Transverse colon (tissue), 4 donors: Measurements from ENCODE around the gene LRRC75B.

ENCODE experiments used
- CTCF ChIP-seq, 5 experiments: fragments of 200-600 bp in 3 of 5; fragments of 450-650 bp in 2 of 5; sonication (generic) in 3 of 5; IDR thresholded peaks; 1 replicate in 2 of 5; 2 replicates in 3 of 5; pipeline ENCODE4 v1.5.1; 2016 to 2017; ENCODE audit warnings: antibody characterized with exemption in 5 of 5, inconsistent platforms in 3 of 5, mild to moderate bottlenecking in 2 of 5, moderate library complexity in 1 of 5
- POLR2A ChIP-seq: fragments of 450-650 bp; IDR thresholded peaks from one replicate; pipeline ENCODE4 v1.6.1; 2016; ENCODE audit warnings: antibody characterized with exemption, mild to moderate bottlenecking, moderate library complexity
- POLR2AphosphoS5 ChIP-seq, 3 donors: sonication (generic); formaldehyde crosslinking; IDR thresholded peaks; one replicate each; pipeline ENCODE4 v1.6.1; 2016; ENCODE audit warnings: antibody characterized with exemption in 3 of 3

- TF ChIP-seq POLR2A (no peak), CTCF (IDR thresholded peaks at IDR 0.05) (no peak), POLR2AphosphoS5 (IDR thresholded peaks at IDR 0.05) (no peak)
These were observed 27.8 kb downstream of the LRRC75B start for GRCh38 chr22:24565077-24565476.
